GM19467 (cell line): Measurements from ENCODE around the gene ANGPTL5.
"Not testable (repeated sequence)": the region's sequence is repeated elsewhere in the genome, so short reads cannot be mapped to it uniquely, and the experiment has no call there.

Source experiments
- ATAC-seq: cut with Tn5 transposase; IDR thresholded peaks from one replicate; pipeline ENCODE4 v1.9.1; 2021; ENCODE audit warnings: mild to moderate bottlenecking, moderate library complexity; ENCODE audit not compliant: unreplicated experiment

The ANGPTL5 gene

GRCh38 chr11:101916422-101916821, at the start of gene ANGPTL5:
TSS of gene ANGPTL5 (minus strand) at chr11:101916522. CDS start at chr11:101907909, 8,613 bp downstream.
- no peak for ATAC-seq

DNA sequence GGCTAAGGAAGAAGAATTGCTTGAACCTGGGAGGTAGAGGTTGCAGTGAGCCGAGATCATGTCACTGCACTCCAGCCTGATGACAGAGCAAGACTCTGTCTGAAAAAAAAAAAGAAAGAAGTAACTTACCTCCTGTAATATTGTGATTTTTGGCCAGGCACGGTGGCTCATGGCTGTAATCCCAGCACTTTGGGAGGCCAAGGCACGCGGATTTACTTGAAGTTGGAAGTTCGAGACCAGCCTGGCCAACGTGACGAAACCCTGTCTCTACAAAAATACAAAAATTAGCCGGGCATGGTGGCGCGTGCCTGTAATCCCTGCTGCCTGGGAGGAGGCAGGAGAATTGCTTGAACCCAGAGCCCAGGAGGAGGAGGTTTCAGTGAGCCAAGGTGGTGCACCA, 47.9 kb upstream of the ANGPTL5 start:
- not testable (repeated sequence) for ATAC-seq

- ATAC-seq = no peak
Observed at GRCh38 chr11:101960231-101960630, 43.9 kb upstream of the ANGPTL5 start.

GRCh38 chr11:101955701-101956100, 39.4 kb upstream of the ANGPTL5 start:
- ATAC-seq = no peak

DNA sequence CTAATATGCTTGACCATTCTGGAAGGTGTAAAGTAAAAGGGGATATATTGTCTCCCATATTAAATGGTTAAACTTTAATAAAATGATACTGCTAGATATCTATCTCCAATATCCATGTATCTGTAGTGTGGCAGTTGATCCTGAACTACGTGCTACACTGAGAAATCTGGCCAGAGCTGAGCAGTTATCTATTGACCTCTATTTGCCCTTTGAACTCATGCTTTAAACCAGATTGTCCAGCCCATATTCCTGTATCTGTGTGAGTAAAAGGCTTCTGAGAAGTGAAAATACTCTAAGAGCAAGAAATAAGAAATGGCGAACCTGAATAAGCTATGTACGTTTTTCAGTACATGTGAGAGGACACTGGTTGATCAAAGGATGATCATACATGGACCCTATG, 39.0 kb upstream of the ANGPTL5 start:
- ATAC-seq = no peak

- no peak for ATAC-seq
Observed at GRCh38 chr11:101949680-101950220, 33.4 kb upstream of the ANGPTL5 start.

DNA sequence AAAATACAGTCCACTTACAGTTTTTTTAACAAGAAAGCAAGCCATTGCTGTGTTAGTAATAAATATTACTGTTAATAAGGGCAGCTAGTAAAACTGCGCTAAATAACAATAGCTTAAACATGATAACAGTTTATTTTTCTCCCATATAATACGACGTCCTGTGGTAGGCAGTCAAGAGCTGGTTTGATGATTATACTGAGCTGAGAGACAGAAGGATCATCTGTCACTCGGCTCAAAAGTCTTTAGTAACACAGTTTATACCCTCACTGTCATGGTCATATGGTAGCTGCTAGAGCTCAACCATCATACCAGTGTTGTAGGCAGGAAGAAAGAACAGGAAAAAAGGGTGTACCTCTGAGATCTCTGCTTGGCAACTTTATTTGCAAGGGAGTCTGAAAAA, 29.1 kb upstream of the ANGPTL5 start:
- no peak for ATAC-seq

- no peak for ATAC-seq
Observed at GRCh38 chr11:101944923-101945322, 28.6 kb upstream of the ANGPTL5 start.

- no peak for ATAC-seq
Observed at GRCh38 chr11:101940901-101941520, 24.7 kb upstream of the ANGPTL5 start.

DNA sequence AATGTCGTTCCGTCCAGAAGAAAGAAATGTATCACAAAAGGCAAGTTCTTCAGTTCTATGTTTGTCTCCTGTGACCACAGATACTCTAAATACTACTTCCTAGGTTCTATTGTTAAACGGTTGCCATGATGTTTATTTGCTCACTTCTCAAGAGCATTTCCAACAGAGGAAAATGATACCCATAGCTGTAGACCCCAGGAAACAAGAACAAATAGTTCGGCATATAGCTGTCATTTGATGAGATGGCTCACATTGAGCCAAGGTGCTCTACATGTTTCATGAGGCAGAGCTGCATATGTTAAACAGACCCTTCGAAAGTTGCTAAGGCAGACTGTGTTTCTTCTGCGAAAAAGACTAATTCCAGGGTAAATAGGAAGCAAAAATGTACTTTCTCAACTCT, 15.4 kb upstream of the ANGPTL5 start:
- no peak for ATAC-seq

- ATAC-seq = no peak
Observed at GRCh38 chr11:101929294-101929915, 13.1 kb upstream of the ANGPTL5 start.

DNA sequence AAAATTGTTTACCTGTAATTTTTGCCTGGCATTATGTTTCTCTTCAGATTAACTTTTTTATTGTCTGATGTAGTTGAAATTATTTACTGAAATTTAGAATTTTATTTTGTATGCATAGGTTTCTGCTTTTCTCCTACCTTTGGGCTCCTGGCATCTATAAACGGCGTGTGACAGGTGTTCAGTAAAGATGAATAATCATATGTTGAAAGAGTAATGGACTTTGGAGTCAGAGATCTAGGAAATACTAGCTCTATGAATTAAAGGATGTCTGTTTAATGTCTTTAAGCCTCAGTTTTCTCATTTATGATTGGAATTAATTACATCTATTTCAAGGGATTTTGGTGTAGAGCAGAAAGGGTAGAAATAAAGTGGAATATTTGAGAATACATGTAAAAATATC, 7.2 kb upstream of the ANGPTL5 start:
- no peak for ATAC-seq

GRCh38 chr11:101920992-101921391, 4.7 kb upstream of the ANGPTL5 start:
- ATAC-seq = no peak

DNA sequence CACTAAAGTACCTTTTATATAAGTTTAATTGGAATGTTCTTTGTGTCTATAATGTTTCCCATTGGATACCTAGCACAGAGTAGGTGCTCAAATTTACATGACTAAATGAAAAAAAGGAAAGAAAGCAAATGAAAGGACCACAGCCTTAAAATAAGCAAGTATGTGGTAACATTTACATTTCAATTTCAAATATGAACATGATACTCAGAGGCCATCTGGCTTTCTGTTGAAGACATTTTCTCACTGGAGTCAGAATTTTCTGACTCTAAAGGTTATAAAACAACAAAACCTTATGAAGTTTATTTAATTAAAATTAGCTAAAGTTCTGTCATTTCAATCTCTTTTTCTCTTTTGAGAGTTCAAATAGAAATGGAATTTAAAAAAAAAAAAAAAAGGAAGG, 904 bp upstream of the ANGPTL5 start:
- no peak for ATAC-seq

DNA sequence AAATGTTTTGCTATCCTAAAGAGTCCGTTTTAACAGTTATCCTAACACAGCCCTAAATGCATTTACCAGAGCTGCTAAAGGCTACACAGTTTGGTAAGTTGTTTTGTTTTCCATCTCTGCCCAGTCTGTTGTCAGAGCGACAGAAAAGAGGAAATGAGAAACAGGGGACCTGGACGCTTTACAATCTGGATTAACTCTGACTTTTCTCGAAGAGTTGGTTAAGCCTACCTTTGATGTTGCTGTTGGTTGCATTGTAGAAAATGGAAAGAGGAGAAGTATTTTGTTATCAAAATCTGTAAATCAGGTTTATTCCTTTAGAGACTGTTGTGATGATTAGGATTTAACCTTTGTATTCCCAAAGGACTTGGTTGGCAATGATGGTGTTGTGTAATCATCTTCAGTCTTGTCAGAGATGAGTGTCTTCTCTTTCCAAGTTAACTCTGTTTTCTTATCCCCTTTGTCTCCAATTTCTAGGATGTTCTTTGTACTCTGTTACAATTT, 481 bp downstream of the ANGPTL5 start:
- peak; percentile 35 for ATAC-seq

- ATAC-seq = peak; percentile 100
Observed at GRCh38 chr11:101914738-101915426, 1.4 kb downstream of the ANGPTL5 start, which contains the start of gene CEP126. TSS of gene CEP126 (plus strand) at chr11:101915010. CDS start at chr11:101915285, 275 bp downstream.

GRCh38 chr11:101914341-101914737, 2.0 kb downstream of the ANGPTL5 start:
- no peak for ATAC-seq

GRCh38 chr11:101913656-101914055, 2.7 kb downstream of the ANGPTL5 start:
- ATAC-seq = no peak

- no peak for ATAC-seq
Observed at GRCh38 chr11:101912823-101913284, 3.5 kb downstream of the ANGPTL5 start.

GRCh38 chr11:101909087-101909486, 7.2 kb downstream of the ANGPTL5 start:
- no peak for ATAC-seq

- ATAC-seq = no peak
Observed at GRCh38 chr11:101907815-101908214, 8.5 kb downstream of the ANGPTL5 start.
